ENCODE measurements around the gene EPN2. TPM values are rescaled to one million over a fixed set of nuclear protein-coding genes. Genes with fewer than 3 reads are reported as not detected.

EPN2 gene
- polyA plus RNA-seq, 3 donors: 0.93 TPM; not detected in 2

- H3K36me3 Mint-ChIP-seq: peaks cover 0 to 7% of the 10 kb centered on the region in 2 donors
- no peak overlapping the region for H3K4me3 ChIP-seq (replicated peaks in 1 of 3; ENCODE audit: low read depth in 2 of 3, low read length in 3 of 3)
- H4K20me1 ChIP-seq (ENCODE audit: insufficient read depth, low read length): peaks cover 1% of the 10 kb centered on the region
- H3K79me2 ChIP-seq (ENCODE audit: insufficient read depth, low read length): no peaks in the 10 kb centered on the region
- no peak for TF ChIP-seq CTCF (IDR thresholded peaks at IDR 0.05)
- H2AFZ ChIP-seq (ENCODE audit: insufficient read depth, low read depth, low read length, poor library complexity, severe bottlenecking): no peak overlapping the region
- no peak overlapping the region for H3K27ac ChIP-seq (ENCODE audit: low read depth in 1 of 2, low read length in 2 of 2)
- no peak for DNase-seq
- no CpG with 5 or more reads among the region's 4 CpGs for WGBS (ENCODE audit: insufficient coverage)
- intact Hi-C loops (cut with micrococcal nuclease): loop anchor here in 1 of 2 donors (5.0 kb wide), 1 partner anchor 38 kb away; no protein-coding TSS in a partner anchor
- peaks cover 28 to 65% of the 10 kb centered on the region in 2 donors for H3K27me3 ChIP-seq (ENCODE audit: control insufficient read depth in 2 of 2, insufficient read depth in 2 of 2, low read length in 2 of 2)
- peaks cover 0 to 6% of the 10 kb centered on the region in 2 donors for H3K9me3 ChIP-seq (replicated peaks in 1 of 2; ENCODE audit: control insufficient read depth in 1 of 2, insufficient read depth in 1 of 2, low read length in 2 of 2)
- H3K9me3 Mint-ChIP-seq: peaks cover 0 to 5% (median 2%) of the 10 kb centered on the region in 7 donors
- H3K9ac ChIP-seq (ENCODE audit: insufficient read depth, low read length, poor library complexity, severe bottlenecking): no peak overlapping the region
- peaks cover 75 to 86% (median 81%) of the 10 kb centered on the region in 3 donors for H3K27me3 Mint-ChIP-seq (ENCODE audit: low read depth in 3 of 3)
- no peak overlapping the region for H3K4me2 ChIP-seq (replicated peaks; ENCODE audit: extremely low read depth, low read length, poor library complexity, severe bottlenecking)
- H3K36me3 ChIP-seq (replicated peaks in 1 of 2; ENCODE audit: control insufficient read depth in 1 of 2, insufficient read depth in 2 of 2, low read length in 2 of 2): no peaks in the 10 kb centered on the region
- H3K27ac Mint-ChIP-seq: no peak overlapping the region
- peak overlapping the region in 1 of 2 donors; percentile 79 for H3K4me3 Mint-ChIP-seq
- H3K4me1 Mint-ChIP-seq: peaks cover 30% of the 10 kb centered on the region
- H3K4me1 ChIP-seq (ENCODE audit: control insufficient read depth in 1 of 2, insufficient read depth in 2 of 2, low read length in 2 of 2): peaks cover 19 to 26% of the 10 kb centered on the region in 2 donors
These were observed 62.1 kb downstream of the EPN2 start for GRCh38 chr17:19299214-19299747.

- H3K4me3 Mint-ChIP-seq: peak overlapping the region in 1 of 2 donors; percentile 79
- Histone ChIP-seq H3K9ac (ENCODE audit: insufficient read depth, low read length, poor library complexity, severe bottlenecking) (no peak overlapping the region), H3K4me3 (replicated peaks in 1 of 3; ENCODE audit: low read depth in 2 of 3, low read length in 3 of 3) (no peak overlapping the region), H4K20me1 (ENCODE audit: insufficient read depth, low read length) (peaks cover 7% of the 10 kb centered on the region), H3K27me3 (ENCODE audit: control insufficient read depth in 2 of 2, insufficient read depth in 2 of 2, low read length in 2 of 2) (peaks cover 28 to 61% of the 10 kb centered on the region in 2 donors), H3K4me2 (replicated peaks; ENCODE audit: extremely low read depth, low read length, poor library complexity, severe bottlenecking) (no peak overlapping the region), H3K36me3 (replicated peaks in 1 of 2; ENCODE audit: control insufficient read depth in 1 of 2, insufficient read depth in 2 of 2, low read length in 2 of 2) (no peaks in the 10 kb centered on the region), H3K79me2 (ENCODE audit: insufficient read depth, low read length) (no peaks in the 10 kb centered on the region), H2AFZ (ENCODE audit: insufficient read depth, low read depth, low read length, poor library complexity, severe bottlenecking) (no peak overlapping the region), H3K4me1 (ENCODE audit: control insufficient read depth in 1 of 2, insufficient read depth in 2 of 2, low read length in 2 of 2) (peaks cover 25 to 32% of the 10 kb centered on the region in 2 donors), H3K27ac (ENCODE audit: low read depth in 1 of 2, low read length in 2 of 2) (no peak overlapping the region), H3K9me3 (replicated peaks in 1 of 2; ENCODE audit: control insufficient read depth in 1 of 2, insufficient read depth in 1 of 2, low read length in 2 of 2) (peaks cover 0 to 6% of the 10 kb centered on the region in 2 donors)
- peaks cover 33% of the 10 kb centered on the region for H3K4me1 Mint-ChIP-seq
- no peak overlapping the region for H3K27ac Mint-ChIP-seq
- TF ChIP-seq CTCF (IDR thresholded peaks at IDR 0.05): no peak
- peaks cover 72 to 88% (median 77%) of the 10 kb centered on the region in 3 donors for H3K27me3 Mint-ChIP-seq (ENCODE audit: low read depth in 3 of 3)
- peaks cover 0 to 6% (median 2%) of the 10 kb centered on the region in 7 donors for H3K9me3 Mint-ChIP-seq
- WGBS (ENCODE audit: insufficient coverage): 98% methylated on average over 6 of the region's 7 CpGs
- DNase-seq: no peak
- peaks cover 0 to 7% of the 10 kb centered on the region in 2 donors for H3K36me3 Mint-ChIP-seq
- intact Hi-C loops (cut with micrococcal nuclease): loop anchor here in 1 of 2 donors (5.0 kb wide), 1 partner anchor 37 kb away; no protein-coding TSS in a partner anchor
These were observed 62.7 kb downstream of the EPN2 start for GRCh38 chr17:19299866-19300265.

All from CD14-positive monocyte (primary cell).